H9 (cell line): Measurements from ENCODE around the gene ZC3HAV1. TPM values are rescaled to one million over a fixed set of nuclear protein-coding genes. Genes with fewer than 3 reads are reported as not detected.

Experiments used
- DNase-seq: peaks from one replicate; pipeline ENCODE4 v3.0.0-alpha.2; 2017
- H2AFZ ChIP-seq: one replicate; pipeline ENCODE4 v1.6.1; 2013; ENCODE audit warnings: mild to moderate bottlenecking, low read length, control low read depth, moderate library complexity
- H2AK5ac ChIP-seq: 2 replicates; pipeline ENCODE4 v1.6.1; 2013; ENCODE audit warnings: low read length, control low read depth, mixed read lengths; ENCODE audit not compliant: insufficient read length
- H2BK120ac ChIP-seq: one replicate; pipeline ENCODE4 v1.6.1; 2013; ENCODE audit warnings: low read depth, mild to moderate bottlenecking, low read length, control low read depth, inconsistent platforms; ENCODE audit not compliant: poor library complexity, severe bottlenecking
- H2BK12ac ChIP-seq: 2 replicates; pipeline ENCODE4 v1.6.1; 2013; ENCODE audit warnings: low read length, control low read depth, mixed read lengths, low read depth; ENCODE audit not compliant: insufficient read length
- H2BK15ac ChIP-seq: 2 replicates; pipeline ENCODE4 v1.6.1; 2013; ENCODE audit warnings: low read depth, low read length, control low read depth
- H2BK20ac ChIP-seq: one replicate; pipeline ENCODE4 v1.6.1; 2013; ENCODE audit warnings: low read depth, mild to moderate bottlenecking, low read length, control low read depth, inconsistent platforms; ENCODE audit not compliant: poor library complexity, severe bottlenecking
- H2BK5ac ChIP-seq: 2 replicates; pipeline ENCODE4 v1.6.1; 2013; ENCODE audit warnings: low read length, control low read depth, mixed read lengths; ENCODE audit not compliant: insufficient read length
- H3K14ac ChIP-seq: 2 replicates; pipeline ENCODE4 v1.6.1; 2013; ENCODE audit warnings: low read length, control low read depth; ENCODE audit not compliant: insufficient read depth
- H3K18ac ChIP-seq: 2 replicates; pipeline ENCODE4 v1.6.1; 2013; ENCODE audit warnings: low read depth, mild to moderate bottlenecking, mixed read lengths, low read length, control low read depth; ENCODE audit not compliant: insufficient read length
- H3K23ac ChIP-seq: 2 replicates; pipeline ENCODE4 v1.6.1; 2013; ENCODE audit warnings: low read length, control low read depth, mixed read lengths, low read depth; ENCODE audit not compliant: insufficient read length
- H3K23me2 ChIP-seq: 2 replicates; pipeline ENCODE4 v1.6.1; 2013; ENCODE audit warnings: low read depth, mild to moderate bottlenecking, mixed read lengths, low read length, control low read depth; ENCODE audit not compliant: insufficient read length, poor library complexity, severe bottlenecking
- H3K27ac ChIP-seq: 2 replicates; pipeline ENCODE4 v1.5.1; 2013; ENCODE audit warnings: low read length, control low read depth, mixed read lengths, low read depth; ENCODE audit not compliant: insufficient read length
- H3K27me3 ChIP-seq: 2 replicates; pipeline ENCODE4 v1.6.1; 2013; ENCODE audit warnings: low read length, control low read depth, inconsistent platforms; ENCODE audit not compliant: insufficient read depth
- H3K4ac ChIP-seq: 2 replicates; pipeline ENCODE4 v1.6.1; 2013; ENCODE audit warnings: low read depth, mild to moderate bottlenecking, control low read depth, inconsistent platforms, low read length, moderate library complexity
- H3K4me1 ChIP-seq: 2 replicates; pipeline ENCODE4 v1.6.1; 2013; ENCODE audit warnings: low read length, control low read depth, inconsistent platforms; ENCODE audit not compliant: insufficient read depth
- H3K4me2 ChIP-seq: 2 replicates; pipeline ENCODE4 v1.6.1; 2013; ENCODE audit warnings: low read length, control low read depth, mixed read lengths; ENCODE audit not compliant: insufficient read length, insufficient read depth
- H3K56ac ChIP-seq: 2 replicates; pipeline ENCODE4 v1.6.1; 2013; ENCODE audit warnings: low read depth, mild to moderate bottlenecking, mixed read lengths, low read length, control low read depth; ENCODE audit not compliant: insufficient read length
- H3K79me1 ChIP-seq: 2 replicates; pipeline ENCODE4 v1.6.1; 2013; ENCODE audit warnings: low read depth, mild to moderate bottlenecking, moderate library complexity, low read length, control low read depth, inconsistent platforms; ENCODE audit not compliant: insufficient read depth, poor library complexity, severe bottlenecking
- H3K79me2 ChIP-seq: 2 replicates; pipeline ENCODE4 v1.6.1; 2013; ENCODE audit warnings: low read length, control low read depth, inconsistent platforms; ENCODE audit not compliant: insufficient read depth
- H3K9ac ChIP-seq: 2 replicates; pipeline ENCODE4 v1.6.1; 2013; ENCODE audit warnings: low read length, control low read depth, mixed read lengths; ENCODE audit not compliant: insufficient read length; ENCODE audit errors: extremely low read depth
- H3K9me3 ChIP-seq: one replicate; pipeline ENCODE4 v1.6.1; 2013; ENCODE audit warnings: low read depth, low read length, inconsistent platforms; ENCODE audit not compliant: control insufficient read depth
- H3T11ph ChIP-seq: one replicate; pipeline ENCODE4 v1.6.1; 2013; ENCODE audit warnings: mild to moderate bottlenecking, low read length, control low read depth, inconsistent platforms
- H4K20me1 ChIP-seq: one replicate; pipeline ENCODE4 v1.6.1; 2013; ENCODE audit not compliant: control insufficient read depth, insufficient read length, insufficient read depth
- H4K5ac ChIP-seq: 2 replicates; pipeline ENCODE4 v1.6.1; 2013; ENCODE audit warnings: low read depth, mild to moderate bottlenecking, mixed read lengths, low read length, control low read depth; ENCODE audit not compliant: insufficient read length
- H4K8ac ChIP-seq: replicated peaks from 2 replicates; pipeline ENCODE4 v1.6.1; 2013; ENCODE audit warnings: low read length, control low read depth, mixed read lengths, low read depth; ENCODE audit not compliant: insufficient read length
- H4K91ac ChIP-seq: 2 replicates; pipeline ENCODE4 v1.6.1; 2013; ENCODE audit warnings: low read depth, mild to moderate bottlenecking, moderate library complexity, mixed read lengths, low read length, control low read depth; ENCODE audit not compliant: insufficient read length
- H3K27ac Mint-ChIP-seq, 3 experiments: 2 replicates in 2 of 3; 3 replicates in 1 of 3; pipeline ENCODE4 v1.8.0; 2020 to 2021; ENCODE audit warnings: mixed read lengths in 3 of 3, mild to moderate bottlenecking in 1 of 3, moderate library complexity in 1 of 3
- H3K27me3 Mint-ChIP-seq: 2 replicates; pipeline ENCODE4 v1.8.0; 2021; ENCODE audit warnings: low read depth, mild to moderate bottlenecking, moderate library complexity, mixed read lengths
- H3K36me3 Mint-ChIP-seq, 3 experiments: 2 replicates in 2 of 3; 3 replicates in 1 of 3; pipeline ENCODE4 v1.8.0; 2020 to 2021; ENCODE audit warnings: low read depth in 3 of 3, mixed read lengths in 3 of 3; ENCODE audit not compliant: insufficient read depth in 1 of 3
- H3K4me1 Mint-ChIP-seq, 2 experiments: 2 replicates each; pipeline ENCODE4 v1.8.0; 2020; ENCODE audit warnings: mixed read lengths in 2 of 2
- H3K4me3 Mint-ChIP-seq, 2 experiments: 2 replicates in 1 of 2; 3 replicates in 1 of 2; pipeline ENCODE4 v1.8.0; 2020 to 2021; ENCODE audit warnings: mild to moderate bottlenecking in 2 of 2, mixed read lengths in 2 of 2, moderate library complexity in 1 of 2
- H3K9me3 Mint-ChIP-seq, 2 experiments: 2 replicates in 1 of 2; 3 replicates in 1 of 2; pipeline ENCODE4 v1.8.0; 2020; ENCODE audit warnings: mild to moderate bottlenecking in 2 of 2, mixed read lengths in 2 of 2, moderate library complexity in 1 of 2
- CTCF ChIP-seq: fragments of 200-600 bp; sonication (generic); conservative IDR thresholded peaks from 3 replicates; pipeline ENCODE4 v1.8.0; 2021; ENCODE audit warnings: antibody characterized with exemption, mild to moderate bottlenecking
- WGBS: extraction: QIAGEN DNeasy Blood & Tissue Kit; methylation state at CpG from one replicate; pipeline ENCODE4 v1.1.7; 2013; ENCODE audit warnings: missing lambda C conversion rate, low lambda C conversion rate, mixed read lengths; ENCODE audit not compliant: insufficient read length; ENCODE audit errors: extremely low coverage; 5-methylcytosine and 5-hydroxymethylcytosine counted together
- total RNA-seq: library from RNA; stranded (reverse); gene quantifications from 2 replicates; pipeline ENCODE4 v1.2.1, GENCODE V29; 2021

ZC3HAV1 gene
- total RNA-seq, 1 experiment from 2014 or later: 32.8 TPM

- no peaks in the 10 kb centered on the region for H3K9me3 ChIP-seq
- Mint-ChIP-seq H3K27me3 (no peaks in the 10 kb centered on the region), H3K9me3 (no peaks in the 10 kb centered on the region), H3K27ac (no peak overlapping the region; a peak in 1 of 7 replicates), H3K4me1 (no peaks in the 10 kb centered on the region; a peak in 2 of 4 replicates), H3K36me3 (peaks cover 2 to 50% (median 10%) of the 10 kb centered on the region in 3 experiments; a peak in 6 of 7 replicates), H3K4me3 (no peak overlapping the region)
- H3T11ph ChIP-seq: no peak overlapping the region
- H2BK120ac ChIP-seq: no peak overlapping the region
- H3K4me1 ChIP-seq: no peaks in the 10 kb centered on the region; the same call in 1 of the 2 replicates
- H2BK5ac ChIP-seq: no peak overlapping the region
- no peak for DNase-seq
- H4K8ac ChIP-seq: no peak overlapping the region
- no peak overlapping the region for H3K18ac ChIP-seq
- H3K9ac ChIP-seq: no peak overlapping the region
- no peak overlapping the region for H3K4ac ChIP-seq
- H2AFZ ChIP-seq: no peak overlapping the region
- H2BK15ac ChIP-seq: no peak overlapping the region
- H4K5ac ChIP-seq: no peak overlapping the region
- no peak for TF ChIP-seq CTCF
- H3K79me2 ChIP-seq: no peaks in the 10 kb centered on the region
- no peaks in the 10 kb centered on the region for H4K20me1 ChIP-seq
- H3K27me3 ChIP-seq: no peaks in the 10 kb centered on the region
- H2BK20ac ChIP-seq: no peak overlapping the region
- H3K23ac ChIP-seq: no peak overlapping the region
- WGBS: no CpG with 5 or more reads among the region's 1 CpG
- H3K14ac ChIP-seq: no peak overlapping the region
- H4K91ac ChIP-seq: no peak overlapping the region
- no peak overlapping the region for H3K56ac ChIP-seq
- no peak overlapping the region for H2AK5ac ChIP-seq
- H3K4me2 ChIP-seq: no peak overlapping the region
- H3K79me1 ChIP-seq: no peaks in the 10 kb centered on the region
- no peak overlapping the region for H2BK12ac ChIP-seq
- H3K27ac ChIP-seq: no peak overlapping the region
- no peaks in the 10 kb centered on the region for H3K23me2 ChIP-seq
These were observed 59.6 kb downstream of the ZC3HAV1 start for GRCh38 chr7:139049936-139050335.
